SH-SY5Y (cell line): ENCODE measurements around the gene CORIN.

ENCODE experiments used
- GATA2 ChIP-seq: IDR thresholded peaks from 2 replicates; pipeline ENCODE4 v1.6.1; 2011; ENCODE audit warnings: mild to moderate bottlenecking, low read depth, low read length
- GATA3 ChIP-seq: IDR thresholded peaks from 2 replicates; pipeline ENCODE4 v1.6.1; 2011; ENCODE audit warnings: low read depth, mild to moderate bottlenecking, low read length, moderate library complexity

DNA sequence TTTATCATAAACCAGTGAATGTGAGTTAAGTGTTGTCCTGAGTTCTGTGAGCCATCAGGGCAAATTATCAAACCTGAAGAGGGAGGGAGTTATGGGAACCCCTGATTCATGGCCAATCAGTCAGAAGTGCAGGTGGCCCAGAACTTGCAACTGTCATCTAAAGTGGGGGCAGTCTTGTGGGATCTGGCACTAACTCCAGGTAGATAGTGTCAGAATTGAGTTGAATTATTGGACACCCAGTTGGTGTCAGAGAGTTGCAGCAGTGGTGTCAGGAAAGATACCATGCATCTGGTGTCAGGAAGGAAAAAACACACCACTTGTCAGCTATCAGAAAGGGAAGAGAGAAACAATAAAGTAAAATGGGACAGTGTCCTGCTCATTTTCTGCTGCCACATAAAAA, 8.4 kb downstream of the CORIN start:
- no peak for TF ChIP-seq GATA2
- TF ChIP-seq GATA3, result no peak
